ENCODE results near the gene PDIA6.

- TF ChIP-seq CTCF (conservative IDR thresholded peaks at IDR 0.05): no peak
- no peak for TF ChIP-seq ZFX (IDR thresholded peaks at IDR 0.05)
These were observed 22.2 kb downstream of the PDIA6 start for GRCh38 chr2:10790228-10790973.
